ENCODE data around the gene LRRC8C.

GRCh38 chr1:89698624-89699023 is 65.7 kb downstream of the LRRC8C start:
- no peak for TF ChIP-seq CTCF (IDR thresholded peaks at IDR 0.05 in 2 of 3, conservative IDR thresholded peaks at IDR 0.05 in 1 of 3; ENCODE audit: control insufficient read depth in 2 of 3, extremely low read depth in 1 of 3, insufficient read depth in 1 of 3, low read depth in 3 of 3, low read length in 3 of 3)
- no peak for TF ChIP-seq BHLHE40 (IDR thresholded peaks at IDR 0.05; ENCODE audit: borderline replicate concordance in 1 of 2, low read depth in 2 of 2, low read length in 1 of 2)
- TF ChIP-seq POLR2A (IDR thresholded peaks at IDR 0.05; ENCODE audit: low read depth, low read length) = no peak
- TF ChIP-seq POLR2AphosphoS5 (IDR thresholded peaks at IDR 0.05; ENCODE audit: low read length) = no peak
- TF ChIP-seq ATF3 (IDR thresholded peaks at IDR 0.05; ENCODE audit: borderline replicate concordance, extremely low read depth, low read depth, low read length) = no peak
- TF ChIP-seq BCLAF1 (IDR thresholded peaks at IDR 0.05) = no peak
- no peak for TF ChIP-seq RFX5 (IDR thresholded peaks at IDR 0.05; ENCODE audit: low read depth, low read length)
